Measurements from ENCODE around the gene BBS9. TPM values are rescaled to one million over a fixed set of nuclear protein-coding genes. Genes with fewer than 3 reads are reported as not detected.
A peak's percentile ranks its signal among the peaks of the same experiment; 100 is the strongest.

Gene BBS9
- total and polyA plus RNA-seq, 12 donors, result 4.1 to 44.0 (median 10.0) TPM

- Histone ChIP-seq H3K27ac (peak overlapping the region in 1 of 10 donors; percentile 5), H3K4me1 (peaks cover 2 to 55% (median 37%) of the 10 kb centered on the region in 9 donors), H3K27me3 (no peaks in the 10 kb centered on the region), H3K4me3 (no peak overlapping the region), H3K36me3 (peaks cover 0 to 69% (median 36%) of the 10 kb centered on the region in 9 donors), H3K9me3 (no peaks in the 10 kb centered on the region)
- TF ChIP-seq CTCF (IDR thresholded peaks at IDR 0.05), result no peak
- no peak for ATAC-seq
- no peak for DNase-seq
- intact Hi-C loops (cut with DNase I), result loop anchor here in 3 of 10 donors (10.0 kb wide), 3 partner anchors 157 to 407 kb away; no protein-coding TSS in a partner anchor
- 87% methylated on average over 3 of the region's 3 CpGs for WGBS, 2 donors
These were observed 27.5 kb upstream of the BBS9 start for GRCh38 chr7:33101906-33102305.

- intact Hi-C loops (cut with DNase I), result loop anchor here in 6 of 10 donors (2.0 to 10.0 kb wide), 10 partner anchors 45 to 413 kb away; partner anchors contain the start of gene NT5C3A (in 2 of the 6)
- H3K27ac ChIP-seq, result peak overlapping the region in 6 of 10 donors; percentile 12 to 94 (median 90)
These were observed 22.0 kb upstream of the BBS9 start for GRCh38 chr7:33107136-33108066.

GRCh38 chr7:33108554-33109004 lies 20.8 kb upstream of the BBS9 start:
- intact Hi-C loops (cut with DNase I), result loop anchor here in 6 of 10 donors (2.0 to 10.0 kb wide), 10 partner anchors 46 to 414 kb away; partner anchors contain the start of gene NT5C3A (in 2 of the 6)

More at GRCh38 chr7:33107136-33108066, 22.0 kb upstream of the BBS9 start:
- H3K27me3 ChIP-seq, result peaks cover 0 to 9% (median 0%) of the 10 kb centered on the region in 7 donors
- ATAC-seq, result peak in 3 of 8 donors; percentile 49 to 67 (median 59)
- TF ChIP-seq CTCF (IDR thresholded peaks at IDR 0.05), result peak; percentile 14 to 61 (median 41)
- DNase-seq, result peak in 1 of 2 donors; percentile 23
- no peaks in the 10 kb centered on the region for H3K9me3 ChIP-seq
- peak overlapping the region in 9 of 10 donors; percentile 84 to 99 (median 98) for H3K4me3 ChIP-seq
- H3K36me3 ChIP-seq, result peaks cover 0 to 15% (median 10%) of the 10 kb centered on the region in 9 donors
- peaks cover 12 to 55% (median 44%) of the 10 kb centered on the region in 9 donors for H3K4me1 ChIP-seq
- 37 to 43% methylated on average over 7 of the region's 7 CpGs for WGBS, 2 donors

More at GRCh38 chr7:33108554-33109004, 20.8 kb upstream of the BBS9 start:
- peaks cover 12 to 55% (median 44%) of the 10 kb centered on the region in 9 donors for H3K4me1 ChIP-seq
- peak overlapping the region; percentile 56 to 94 (median 90) for H3K27ac ChIP-seq
- 1% methylated on average over 10 of the region's 10 CpGs for WGBS, 2 donors
- H3K36me3 ChIP-seq, result peaks cover 0 to 3% (median 0%) of the 10 kb centered on the region in 9 donors
- DNase-seq (no peak), ATAC-seq (peak in 5 of 8 donors; percentile 5 to 24 (median 9))
- H3K4me3 ChIP-seq, result peak overlapping the region; percentile 84 to 99 (median 98)
- H3K27me3 ChIP-seq, result peaks cover 0 to 9% (median 0%) of the 10 kb centered on the region in 7 donors
- no peaks in the 10 kb centered on the region for H3K9me3 ChIP-seq
- peak in 1 of 9 donors; percentile 3 for TF ChIP-seq CTCF (IDR thresholded peaks at IDR 0.05)

All from heart right ventricle (tissue), 16 donors.